Fibroblast of mammary gland (primary cell): ENCODE data around the gene NRN1.

Experiments
- DNase-seq: peaks from one replicate; pipeline ENCODE4 v3.0.0-alpha.2; 2010; ENCODE audit warnings: low read depth
- H3K4me3 ChIP-seq: 2 replicates; pipeline ENCODE4 v1.5.1; 2011; ENCODE audit warnings: low read depth, mild to moderate bottlenecking, low read length, moderate library complexity; ENCODE audit not compliant: control insufficient read depth
- CTCF ChIP-seq: conservative IDR thresholded peaks from 2 replicates; pipeline ENCODE4 v1.5.1; 2011; ENCODE audit warnings: low read depth, low read length, inconsistent platforms; ENCODE audit not compliant: control insufficient read depth, insufficient read depth

The NRN1 gene

DNA sequence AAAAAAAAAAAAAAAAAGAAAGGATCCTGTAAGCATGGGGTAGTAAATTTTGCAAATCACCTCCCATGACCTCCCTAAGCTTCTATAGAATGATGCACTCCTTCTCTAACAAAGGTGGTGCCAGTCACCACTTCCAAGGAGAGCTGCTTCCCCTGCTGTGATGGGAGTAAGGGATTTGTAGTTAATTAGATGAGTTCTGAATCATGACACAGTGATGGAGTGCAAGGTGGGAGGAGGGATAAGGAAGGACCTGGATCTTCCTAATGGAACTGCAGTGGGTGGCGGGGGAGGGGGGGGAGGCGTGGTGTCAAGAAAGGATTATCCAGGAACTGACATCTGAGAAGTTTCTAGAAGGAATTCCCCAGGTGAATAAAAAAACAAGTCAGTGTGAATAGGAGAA lies 47.8 kb downstream of the NRN1 start:
- H3K4me3 ChIP-seq: no peak overlapping the region
- DNase-seq: no peak
- no peak for TF ChIP-seq CTCF

DNA sequence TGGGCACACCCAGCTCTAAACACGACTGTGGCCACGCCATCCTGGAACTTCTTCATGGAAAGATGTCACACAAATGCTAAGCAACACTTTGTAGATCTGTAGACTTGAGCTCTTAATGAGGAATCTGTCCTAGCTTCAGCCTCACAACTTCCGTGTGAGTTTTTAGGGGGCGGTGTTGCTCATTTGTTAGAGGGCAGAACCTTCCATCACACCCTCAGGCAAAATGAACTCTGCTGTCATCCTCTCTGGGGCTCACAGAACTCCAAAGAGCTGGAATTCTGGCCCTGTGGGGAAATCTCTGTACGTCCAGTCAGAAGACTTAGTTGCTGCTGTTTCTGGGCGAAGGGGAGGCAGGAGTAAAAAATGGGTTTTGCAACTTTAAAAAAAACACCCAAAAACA lies 49.8 kb downstream of the NRN1 start:
- TF ChIP-seq CTCF: no peak
- DNase-seq: no peak
- H3K4me3 ChIP-seq: no peak overlapping the region

GRCh38 chr6:5950361-5950785 lies 56.4 kb downstream of the NRN1 start:
- DNase-seq: peak; percentile 38

More at GRCh38 chr6:5950361-5950785, 56.4 kb downstream of the NRN1 start:
- peak; percentile 42 for TF ChIP-seq CTCF
- no peak overlapping the region for H3K4me3 ChIP-seq
